GM23338 (cell line): ENCODE data around the gene CACNA2D3.

Experiments
- CREB1 ChIP-seq: fragments of 250-450 bp; sonication (Bioruptor Pico); IDR thresholded peaks from 2 replicates; pipeline ENCODE4 v1.5.0; 2020; ENCODE audit warnings: low read depth, mild to moderate bottlenecking, moderate library complexity
- EZH2 ChIP-seq: fragments of 200-600 bp; sonication (generic); IDR thresholded peaks from one replicate; pipeline ENCODE4 v1.8.0; 2017; ENCODE audit warnings: antibody characterized with exemption, mild to moderate bottlenecking, low read depth; ENCODE audit not compliant: unreplicated experiment
- EZH2phosphoT487 ChIP-seq: fragments of 200-600 bp; sonication (generic); IDR thresholded peaks from one replicate; pipeline ENCODE4 v1.8.1; 2018; ENCODE audit warnings: antibody characterized with exemption; ENCODE audit not compliant: unreplicated experiment
- JUNB ChIP-seq: IDR thresholded peaks from one replicate; pipeline ENCODE4 v1.6.1; 2016; ENCODE audit warnings: antibody characterized with exemption; ENCODE audit not compliant: unreplicated experiment
- NANOG ChIP-seq: IDR thresholded peaks from 2 replicates; pipeline ENCODE4 v1.6.1; 2016; ENCODE audit warnings: antibody characterized with exemption, borderline replicate concordance
- POLR2AphosphoS5 ChIP-seq: IDR thresholded peaks from 2 replicates; pipeline ENCODE4 v1.6.1; 2016; ENCODE audit warnings: antibody characterized with exemption, low read depth
- TF ChIP-seq, protein P1 (sequence below), 2 experiments: fragments of 200-600 bp in 1 of 2; sonication (generic) in 1 of 2; conservative IDR thresholded peaks; 2 replicates each; pipeline versions ENCODE4 v1.5.1 to v1.6.1; 2016 to 2017; ENCODE audit warnings: antibody characterized with exemption in 2 of 2, low read depth in 2 of 2, mild to moderate bottlenecking in 2 of 2, moderate library complexity in 1 of 2
- TF ChIP-seq, protein P2 (sequence below): IDR thresholded peaks from one replicate; pipeline ENCODE4 v1.6.1; 2018; ENCODE audit warnings: antibody characterized with exemption; ENCODE audit not compliant: unreplicated experiment

DNA sequence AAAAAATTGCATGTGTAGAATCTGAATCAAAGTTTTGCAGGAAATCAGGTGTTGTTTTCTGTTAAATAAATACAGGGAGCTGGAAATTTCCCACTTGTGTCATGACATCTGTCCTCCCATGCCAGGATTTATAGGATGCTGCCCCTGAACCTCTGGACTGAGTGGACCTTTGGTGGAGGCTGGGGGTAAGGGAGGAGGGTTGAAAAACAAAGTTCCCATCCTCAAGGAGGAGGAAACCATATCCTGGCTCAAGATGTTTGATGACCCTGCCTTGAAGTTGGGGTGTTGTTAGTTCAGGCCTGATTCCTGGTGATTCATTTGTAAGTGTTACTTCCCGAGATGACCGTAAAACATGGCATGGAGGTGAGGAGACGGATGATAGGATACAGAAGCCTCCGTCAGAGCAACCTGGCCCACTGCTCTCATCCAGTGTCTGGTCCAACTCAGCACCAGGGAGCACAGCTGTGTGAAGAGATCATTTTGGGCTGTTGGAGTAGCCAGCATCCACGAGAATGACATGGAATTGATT, 223.6 kb downstream of the CACNA2D3 start:
- TF ChIP-seq, protein P1, sequence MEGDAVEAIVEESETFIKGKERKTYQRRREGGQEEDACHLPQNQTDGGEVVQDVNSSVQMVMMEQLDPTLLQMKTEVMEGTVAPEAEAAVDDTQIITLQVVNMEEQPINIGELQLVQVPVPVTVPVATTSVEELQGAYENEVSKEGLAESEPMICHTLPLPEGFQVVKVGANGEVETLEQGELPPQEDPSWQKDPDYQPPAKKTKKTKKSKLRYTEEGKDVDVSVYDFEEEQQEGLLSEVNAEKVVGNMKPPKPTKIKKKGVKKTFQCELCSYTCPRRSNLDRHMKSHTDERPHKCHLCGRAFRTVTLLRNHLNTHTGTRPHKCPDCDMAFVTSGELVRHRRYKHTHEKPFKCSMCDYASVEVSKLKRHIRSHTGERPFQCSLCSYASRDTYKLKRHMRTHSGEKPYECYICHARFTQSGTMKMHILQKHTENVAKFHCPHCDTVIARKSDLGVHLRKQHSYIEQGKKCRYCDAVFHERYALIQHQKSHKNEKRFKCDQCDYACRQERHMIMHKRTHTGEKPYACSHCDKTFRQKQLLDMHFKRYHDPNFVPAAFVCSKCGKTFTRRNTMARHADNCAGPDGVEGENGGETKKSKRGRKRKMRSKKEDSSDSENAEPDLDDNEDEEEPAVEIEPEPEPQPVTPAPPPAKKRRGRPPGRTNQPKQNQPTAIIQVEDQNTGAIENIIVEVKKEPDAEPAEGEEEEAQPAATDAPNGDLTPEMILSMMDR (conservative IDR thresholded peaks at IDR 0.05; ENCODE audit: low read depth in 2 of 2), result no peak
- TF ChIP-seq CREB1 (CRISPR knock-in tag) (no peak), EZH2 (no peak), EZH2phosphoT487 (no peak), POLR2AphosphoS5 (no peak), NANOG (no peak), JUNB (no peak)
- TF ChIP-seq, protein P2, sequence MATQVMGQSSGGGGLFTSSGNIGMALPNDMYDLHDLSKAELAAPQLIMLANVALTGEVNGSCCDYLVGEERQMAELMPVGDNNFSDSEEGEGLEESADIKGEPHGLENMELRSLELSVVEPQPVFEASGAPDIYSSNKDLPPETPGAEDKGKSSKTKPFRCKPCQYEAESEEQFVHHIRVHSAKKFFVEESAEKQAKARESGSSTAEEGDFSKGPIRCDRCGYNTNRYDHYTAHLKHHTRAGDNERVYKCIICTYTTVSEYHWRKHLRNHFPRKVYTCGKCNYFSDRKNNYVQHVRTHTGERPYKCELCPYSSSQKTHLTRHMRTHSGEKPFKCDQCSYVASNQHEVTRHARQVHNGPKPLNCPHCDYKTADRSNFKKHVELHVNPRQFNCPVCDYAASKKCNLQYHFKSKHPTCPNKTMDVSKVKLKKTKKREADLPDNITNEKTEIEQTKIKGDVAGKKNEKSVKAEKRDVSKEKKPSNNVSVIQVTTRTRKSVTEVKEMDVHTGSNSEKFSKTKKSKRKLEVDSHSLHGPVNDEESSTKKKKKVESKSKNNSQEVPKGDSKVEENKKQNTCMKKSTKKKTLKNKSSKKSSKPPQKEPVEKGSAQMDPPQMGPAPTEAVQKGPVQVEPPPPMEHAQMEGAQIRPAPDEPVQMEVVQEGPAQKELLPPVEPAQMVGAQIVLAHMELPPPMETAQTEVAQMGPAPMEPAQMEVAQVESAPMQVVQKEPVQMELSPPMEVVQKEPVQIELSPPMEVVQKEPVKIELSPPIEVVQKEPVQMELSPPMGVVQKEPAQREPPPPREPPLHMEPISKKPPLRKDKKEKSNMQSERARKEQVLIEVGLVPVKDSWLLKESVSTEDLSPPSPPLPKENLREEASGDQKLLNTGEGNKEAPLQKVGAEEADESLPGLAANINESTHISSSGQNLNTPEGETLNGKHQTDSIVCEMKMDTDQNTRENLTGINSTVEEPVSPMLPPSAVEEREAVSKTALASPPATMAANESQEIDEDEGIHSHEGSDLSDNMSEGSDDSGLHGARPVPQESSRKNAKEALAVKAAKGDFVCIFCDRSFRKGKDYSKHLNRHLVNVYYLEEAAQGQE, result no peak
